HG02973 (cell line): Measurements from ENCODE around the gene NCOA5.

Experiments used
- ATAC-seq: cut with Tn5 transposase; IDR thresholded peaks from one replicate; pipeline ENCODE4 v1.9.1; 2021; ENCODE audit warnings: moderate library complexity; ENCODE audit not compliant: unreplicated experiment

The NCOA5 gene

DNA sequence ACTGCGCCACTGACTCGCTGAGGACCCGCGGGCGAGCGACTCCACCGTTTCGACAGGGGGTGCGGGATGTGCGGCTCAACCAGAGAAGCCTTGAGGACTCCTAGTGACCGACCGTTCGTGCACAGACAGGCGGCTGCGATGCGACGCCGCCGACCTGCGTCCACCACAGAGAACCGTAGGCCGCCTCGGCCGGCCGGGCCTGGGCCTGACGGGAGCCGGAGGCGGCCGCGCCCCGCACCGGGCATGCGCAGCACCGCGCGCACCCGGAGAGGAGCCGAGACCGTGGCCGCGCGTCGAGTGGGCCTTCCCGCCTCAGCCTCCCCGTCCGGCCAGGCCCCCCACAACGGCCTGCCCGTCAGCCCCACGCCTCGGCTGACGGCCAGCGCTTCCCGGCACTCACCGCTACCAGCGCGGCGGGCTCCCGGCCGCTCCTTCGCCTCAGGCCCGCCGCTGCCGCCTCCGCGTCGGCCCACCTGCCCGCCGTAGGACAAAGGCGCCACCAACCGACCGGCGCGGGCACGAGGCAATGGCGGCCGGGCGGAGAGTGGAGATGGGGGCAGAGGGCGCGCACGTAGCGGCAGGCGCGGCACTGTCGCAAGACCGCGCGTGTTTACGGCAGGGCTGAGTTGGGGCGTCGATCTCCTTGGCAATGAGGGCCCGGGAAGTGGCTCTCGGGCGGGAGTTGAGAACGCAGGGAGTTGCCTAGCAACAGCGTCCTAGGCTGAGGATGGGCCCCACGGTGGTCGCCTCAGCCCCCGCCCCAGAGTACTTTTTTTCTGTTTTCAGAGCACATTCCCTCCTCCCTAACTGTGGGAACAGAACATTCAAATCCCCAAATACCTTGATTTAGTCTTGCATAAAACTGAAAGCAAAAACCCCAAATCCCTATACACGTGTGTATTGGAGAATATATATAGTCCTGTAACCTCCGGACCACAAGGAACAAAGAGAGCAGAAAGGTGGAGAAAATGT is at the start of gene NCOA5:
Gene NCOA5, minus strand, starts transcription at position 546 of the 972 bp plus-strand sequence. CDS start 10,538 bp downstream, outside the sequence.
- ATAC-seq, result peak; percentile 81

DNA sequence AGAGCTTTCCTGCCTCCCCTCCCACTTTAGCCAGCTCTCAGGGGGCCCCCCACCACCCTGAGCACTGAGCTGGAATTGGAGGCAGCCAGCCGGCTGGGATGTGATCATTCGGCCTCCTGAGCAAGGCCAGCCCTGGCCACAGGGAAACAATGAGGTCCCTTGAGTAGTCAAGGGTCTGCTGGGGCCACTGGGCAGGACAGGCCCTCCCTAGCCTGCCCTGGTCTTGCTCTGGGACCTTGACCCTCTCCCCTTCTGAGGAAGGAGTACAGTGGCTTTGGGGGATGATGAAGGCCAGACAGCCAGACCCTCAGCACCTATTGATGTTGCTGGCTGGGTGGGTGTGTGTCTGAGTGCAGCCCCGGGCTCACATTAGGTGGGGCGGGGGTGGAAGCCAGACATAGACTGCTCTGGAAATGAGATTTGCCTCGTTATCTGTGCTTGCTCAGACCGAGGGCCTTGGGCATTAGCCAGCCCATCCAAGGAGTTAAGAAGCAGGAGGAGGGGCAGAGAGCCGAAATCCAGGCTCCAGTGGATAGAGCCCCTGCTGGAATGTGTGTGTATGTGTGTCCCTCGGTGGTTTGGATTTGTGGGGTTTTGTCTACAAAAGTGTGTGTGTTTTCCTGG is 49.6 kb upstream of the NCOA5 start:
- no peak for ATAC-seq

DNA sequence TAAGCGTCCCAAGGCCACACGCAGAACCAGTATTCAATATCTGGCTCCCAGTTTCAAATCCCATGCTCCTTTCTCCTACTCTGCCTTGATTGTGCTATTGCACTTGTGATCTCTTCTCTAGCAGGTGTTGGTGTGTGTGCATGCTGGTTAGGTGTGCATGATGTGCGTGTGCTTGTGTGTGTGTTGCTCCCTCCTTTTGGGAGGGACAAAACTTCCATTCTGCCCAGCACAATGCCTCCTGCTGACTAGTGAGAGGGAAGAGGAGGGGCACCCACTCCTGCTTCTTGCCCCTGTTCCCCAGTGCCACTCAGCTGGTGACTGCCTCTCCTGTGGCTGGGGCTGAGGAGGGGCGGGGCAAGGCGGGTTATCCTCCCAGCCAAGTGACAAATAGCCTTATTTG is 48.1 kb upstream of the NCOA5 start:
- no peak for ATAC-seq

GRCh38 chr20:46135856-46136633 is 46.3 kb upstream of the NCOA5 start:
- ATAC-seq, result no peak

GRCh38 chr20:46134716-46135115 is 45.0 kb upstream of the NCOA5 start:
- ATAC-seq, result no peak

DNA sequence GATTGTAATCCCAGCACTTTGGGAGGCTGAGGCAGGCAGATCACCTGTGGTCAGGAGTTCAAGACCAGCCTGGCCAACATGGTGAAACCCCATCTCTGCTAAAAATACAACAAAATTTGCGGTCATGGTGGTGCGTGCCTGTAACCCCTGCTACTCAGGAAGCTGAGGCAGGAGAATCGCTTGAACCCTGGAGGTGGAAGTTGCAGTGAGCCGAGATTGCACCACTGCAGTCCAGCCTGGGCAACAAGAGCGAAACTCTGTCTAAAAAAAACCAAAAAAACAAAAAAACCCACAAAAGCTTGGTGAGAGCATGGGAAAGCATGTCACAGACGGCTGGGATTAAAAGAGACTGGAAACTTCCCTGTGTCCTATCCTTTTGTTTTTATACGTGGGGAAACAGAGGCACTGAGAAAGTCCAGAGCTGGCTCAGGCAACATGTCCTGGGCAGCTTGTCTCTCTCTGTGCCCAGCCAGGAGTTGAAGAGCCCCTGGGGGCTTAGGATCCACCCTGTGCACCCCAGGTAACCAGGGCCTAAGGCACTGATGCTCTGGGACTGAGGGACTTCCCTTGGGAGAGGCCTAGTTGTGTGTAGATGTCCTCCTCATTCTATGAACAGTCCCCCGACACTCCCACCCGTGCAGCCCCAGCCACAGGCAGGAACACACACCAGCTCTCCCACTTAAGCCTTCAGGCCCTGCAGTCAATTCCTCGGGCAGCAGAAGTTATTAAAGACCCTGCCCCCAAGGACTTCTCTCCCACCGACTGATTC is 44.3 kb upstream of the NCOA5 start:
- ATAC-seq, result no peak

DNA sequence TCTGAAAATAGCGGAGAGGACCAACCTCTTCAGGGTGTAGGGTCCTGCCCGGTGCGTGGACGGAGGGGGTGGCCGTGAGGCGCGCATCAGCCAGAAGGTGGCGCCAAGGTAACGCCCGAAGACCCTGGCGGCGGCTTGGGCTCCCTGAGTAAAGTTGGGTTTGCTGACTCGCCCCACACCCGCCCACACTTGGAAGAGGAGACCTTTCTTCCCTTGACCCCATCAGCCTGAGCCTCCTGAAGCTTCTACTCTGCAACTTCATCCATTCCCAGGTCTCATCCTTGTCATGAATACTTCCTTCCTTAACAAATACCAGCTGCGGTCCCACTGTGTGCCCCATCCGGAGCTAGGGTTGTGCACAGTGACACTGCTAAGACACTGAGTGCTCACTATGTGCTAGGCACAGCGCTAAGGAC is 43.0 kb upstream of the NCOA5 start:
- peak; percentile 48 for ATAC-seq

- no peak for ATAC-seq
These were observed 41.6 kb upstream of the NCOA5 start for GRCh38 chr20:46131396-46131795.

- ATAC-seq, result no peak
These were observed 40.8 kb upstream of the NCOA5 start for GRCh38 chr20:46130534-46130933.

- ATAC-seq, result no peak
These were observed 40.3 kb upstream of the NCOA5 start for GRCh38 chr20:46129955-46130481.

DNA sequence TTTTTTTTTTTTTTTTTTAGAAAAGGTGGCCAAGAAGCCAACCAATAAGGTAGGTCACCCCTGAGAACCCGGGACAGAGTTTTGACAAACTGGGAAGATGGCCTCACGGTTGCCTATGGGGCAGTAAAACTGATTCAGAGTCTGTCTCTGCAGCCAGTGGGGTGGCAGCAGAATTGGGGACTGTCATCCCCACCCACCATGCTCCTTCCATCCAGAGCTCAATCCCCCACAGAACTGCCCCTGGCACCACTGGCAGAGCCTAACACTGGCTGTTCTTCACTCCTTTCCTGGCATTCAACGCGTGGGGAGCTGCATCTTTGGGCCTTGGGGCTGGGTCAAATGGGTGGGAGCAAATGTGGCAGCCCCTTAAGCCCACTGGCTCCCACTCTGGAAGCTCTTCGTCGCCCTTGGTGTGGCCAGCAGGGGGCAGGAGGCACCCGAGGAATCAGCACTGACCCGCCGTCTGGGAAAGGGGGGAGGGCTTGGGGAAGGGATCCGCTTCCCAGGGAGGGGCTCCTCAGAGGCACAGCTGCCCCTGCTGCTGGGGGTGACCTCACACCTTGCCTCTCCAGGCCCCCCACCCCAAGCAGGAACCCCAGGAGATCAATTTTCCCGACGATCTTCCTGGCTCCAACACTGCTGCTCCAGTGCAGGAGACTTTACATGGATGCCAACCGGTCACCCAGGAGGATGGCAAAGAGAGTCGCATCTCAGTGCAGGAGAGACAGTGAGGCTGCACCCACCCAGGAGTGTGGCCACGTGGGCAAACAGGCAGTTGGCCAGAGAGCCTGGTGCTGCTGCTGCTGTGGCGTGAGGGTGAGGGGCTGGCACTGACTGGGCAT is 38.8 kb upstream of the NCOA5 start:
- ATAC-seq, result no peak

DNA sequence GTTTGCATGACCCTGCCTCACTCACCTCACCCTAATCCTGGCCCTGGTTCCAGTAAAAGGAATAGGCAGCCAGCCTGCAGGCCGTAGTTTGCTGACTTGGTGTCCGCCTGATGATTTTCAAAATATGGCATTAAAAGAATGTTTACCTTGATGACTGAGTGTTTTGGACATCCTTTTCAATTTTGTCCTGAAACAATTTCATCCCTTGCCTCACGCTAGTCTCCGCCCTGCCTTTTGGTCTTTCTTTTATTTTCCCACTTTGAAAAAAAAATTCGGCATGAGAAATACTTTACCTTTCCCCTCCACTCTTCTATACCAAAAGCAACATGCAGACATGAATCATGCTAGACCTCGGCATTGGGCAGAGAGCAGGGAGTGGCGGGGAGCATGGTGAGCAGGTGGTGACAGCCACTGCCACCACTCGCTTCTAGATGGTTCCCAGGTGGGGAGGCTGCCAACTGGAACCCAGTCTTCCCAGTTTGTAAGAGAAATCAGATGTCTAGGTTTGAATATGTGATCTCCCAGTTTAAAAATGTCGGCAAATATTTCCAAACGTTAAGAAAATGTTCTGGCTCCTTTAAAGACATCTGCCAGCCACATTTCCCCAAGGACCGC is 37.7 kb upstream of the NCOA5 start:
- ATAC-seq, result no peak

DNA sequence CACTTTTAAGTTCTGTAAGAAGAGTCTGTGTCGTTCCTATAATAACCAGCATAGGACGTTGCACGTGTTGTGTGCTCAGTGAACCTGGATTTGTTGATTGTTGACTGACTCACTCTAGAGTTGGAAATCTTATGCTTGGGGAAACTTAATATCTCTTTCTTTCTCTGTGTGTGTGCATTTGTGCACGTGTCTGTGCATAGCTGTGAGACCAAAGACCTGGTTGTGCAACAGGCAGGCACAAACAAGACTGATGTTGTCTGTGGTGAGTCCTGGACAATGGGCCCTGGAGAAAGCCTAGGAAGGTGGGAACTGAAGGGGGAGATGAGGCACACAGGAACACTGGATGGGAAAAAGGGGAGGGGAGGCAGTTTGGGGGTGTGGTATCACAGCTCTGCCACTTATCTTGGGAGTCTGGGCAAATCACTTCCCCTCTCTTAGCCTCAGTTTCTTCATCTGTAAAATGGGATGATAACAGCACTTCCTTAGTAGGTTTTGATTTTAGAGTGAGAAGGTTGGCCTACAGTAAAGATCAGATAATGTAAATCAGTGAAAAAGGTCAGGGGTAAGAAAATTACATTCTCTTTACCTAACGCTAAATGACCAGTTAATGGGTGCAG is 36.8 kb upstream of the NCOA5 start:
- ATAC-seq, result no peak

GRCh38 chr20:46123482-46124245 is 33.9 kb upstream of the NCOA5 start:
- no peak for ATAC-seq

DNA sequence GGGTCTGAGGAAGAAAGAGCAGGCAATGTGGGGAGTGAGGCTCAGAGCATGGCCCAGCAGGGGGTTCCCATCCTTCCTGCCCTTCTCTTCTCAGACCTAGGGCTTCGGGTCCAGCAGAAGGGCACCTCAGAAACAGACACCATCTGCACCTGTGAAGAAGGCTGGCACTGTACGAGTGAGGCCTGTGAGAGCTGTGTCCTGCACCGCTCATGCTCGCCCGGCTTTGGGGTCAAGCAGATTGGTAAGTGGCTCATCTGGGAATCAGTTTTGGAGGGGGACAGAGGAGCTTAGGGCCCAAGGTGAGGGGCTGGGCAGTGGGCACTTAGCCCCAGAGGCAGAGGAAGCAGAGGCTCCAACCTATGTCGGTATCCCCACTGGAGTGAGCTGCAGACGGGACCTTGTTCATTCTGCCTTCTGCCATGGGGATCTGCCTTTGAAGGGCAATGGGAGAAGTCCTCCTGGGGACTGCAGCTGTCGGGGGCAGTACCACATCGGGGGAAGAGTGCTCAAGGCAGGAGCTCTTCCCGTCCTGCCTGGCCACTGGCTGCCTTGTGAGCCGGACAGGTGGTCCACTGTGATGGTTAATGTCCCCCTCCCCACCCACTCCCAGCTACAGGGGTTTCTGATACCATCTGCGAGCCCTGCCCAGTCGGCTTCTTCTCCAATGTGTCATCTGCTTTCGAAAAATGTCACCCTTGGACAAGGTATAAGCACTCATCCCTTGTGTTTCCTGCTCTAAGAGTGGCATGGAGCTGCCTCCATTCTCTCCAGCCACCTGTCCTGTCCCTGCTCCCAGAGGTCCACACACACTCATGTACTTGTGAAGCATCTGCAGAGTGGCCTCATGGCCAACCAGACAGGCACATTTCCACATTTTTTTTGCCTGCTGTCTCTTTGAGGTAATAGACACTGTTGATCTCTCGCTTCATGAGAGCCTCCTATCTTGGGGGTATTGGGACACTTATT is 33.0 kb upstream of the NCOA5 start:
- no peak for ATAC-seq

DNA sequence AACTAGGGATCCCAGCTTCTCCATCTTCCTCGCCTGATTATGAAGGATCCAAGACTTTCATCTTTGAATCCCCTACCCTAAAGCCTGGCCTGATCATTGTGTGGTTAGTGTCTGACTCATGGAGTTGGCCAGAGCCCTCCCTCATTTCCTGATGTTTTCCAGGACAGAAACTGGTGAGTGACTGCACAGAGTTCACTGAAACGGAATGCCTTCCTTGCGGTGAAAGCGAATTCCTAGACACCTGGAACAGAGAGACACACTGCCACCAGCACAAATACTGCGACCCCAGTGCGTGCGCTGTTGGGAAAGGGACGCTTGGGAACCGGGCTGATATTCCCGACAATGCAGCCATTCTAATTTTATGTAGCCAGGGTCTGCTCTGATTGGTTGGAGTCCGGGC is 32.3 kb upstream of the NCOA5 start:
- no peak for ATAC-seq
